ENCODE measurements around the gene TBC1D10A.

GRCh38 chr22:30332994-30333706 lies 6.4 kb upstream of the TBC1D10A start:
- TF ChIP-seq CTCF (conservative IDR thresholded peaks at IDR 0.05; ENCODE audit: low read depth, low read length) (no peak), EZH2 (IDR thresholded peaks at IDR 0.05; ENCODE audit: low read length, unreplicated experiment) (no peak)

All from PC-3 (cell line).